ENCODE measurements around the gene KCNV2.

DNA sequence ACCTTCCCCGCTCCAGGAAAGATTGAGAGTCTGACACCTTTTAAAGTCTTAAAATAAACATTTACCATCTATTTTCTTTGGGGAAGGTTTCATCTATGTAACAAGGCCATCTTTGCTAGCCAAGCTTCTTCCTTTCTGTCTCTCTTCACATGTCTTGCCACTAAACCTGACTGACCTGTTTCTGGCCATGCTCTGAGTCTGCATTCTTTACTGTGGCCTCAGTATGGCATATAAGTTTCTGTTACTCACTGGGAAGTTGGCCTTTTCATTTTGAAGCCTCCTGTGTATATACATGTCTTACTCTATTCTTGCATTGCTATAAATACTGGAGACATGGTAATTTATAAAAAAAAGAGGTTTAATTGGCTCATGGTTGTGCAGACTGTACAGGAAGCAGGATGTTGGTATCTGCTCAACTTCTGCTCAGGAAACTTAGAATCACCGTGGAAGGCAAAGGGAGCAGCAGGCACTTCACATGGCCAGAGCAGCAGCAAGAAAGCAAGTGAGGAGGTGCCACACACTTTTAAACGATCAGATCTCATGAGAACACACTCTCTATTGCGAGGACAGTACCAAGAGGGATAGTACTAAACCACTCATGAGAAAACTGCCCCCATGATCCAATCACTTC lies 48.1 kb downstream of the KCNV2 start:
- TF ChIP-seq POLR2AphosphoS5 (IDR thresholded peaks at IDR 0.05; ENCODE audit: low read depth, low read length) (no peak), POU2F2 (IDR thresholded peaks at IDR 0.05; ENCODE audit: low read depth, low read length) (no peak), POLR2A (IDR thresholded peaks at IDR 0.05; ENCODE audit: low read depth, low read length) (no peak), TAF1 (IDR thresholded peaks at IDR 0.05; ENCODE audit: low read depth, low read length) (no peak), PAX5 (IDR thresholded peaks at IDR 0.05; ENCODE audit: insufficient read depth, low read length, severe bottlenecking) (no peak), SPI1 (IDR thresholded peaks at IDR 0.05; ENCODE audit: low read depth, low read length) (no peak)

All from GM12891 (cell line).